IPS DF 6.9 (cell line): ENCODE data around the gene IL1RAPL2.

Source experiments
- DNase-seq: peaks from one replicate; pipeline ENCODE4 v3.0.0-alpha.2; 2013; ENCODE audit warnings: low read depth, low spot score
- H3K27ac ChIP-seq: one replicate; pipeline ENCODE4 v1.5.1; 2013; ENCODE audit warnings: low read length, control low read depth
- H3K27me3 ChIP-seq: 2 replicates; pipeline ENCODE4 v1.6.1; 2013; ENCODE audit warnings: mild to moderate bottlenecking, low read length; ENCODE audit not compliant: control insufficient read depth, insufficient read depth
- H3K36me3 ChIP-seq: 2 replicates; pipeline ENCODE4 v1.6.1; 2013; ENCODE audit warnings: low read length; ENCODE audit not compliant: control insufficient read depth, insufficient read depth
- H3K4me1 ChIP-seq: 2 replicates; pipeline ENCODE4 v1.6.1; 2013; ENCODE audit warnings: low read length; ENCODE audit not compliant: control insufficient read depth, insufficient read depth
- H3K4me3 ChIP-seq: 2 replicates; pipeline ENCODE4 v1.5.1; 2013; ENCODE audit warnings: mild to moderate bottlenecking, low read length
- H3K9me3 ChIP-seq: 2 replicates; pipeline ENCODE4 v1.6.1; 2013; ENCODE audit warnings: low read length, inconsistent platforms; ENCODE audit not compliant: control insufficient read depth, insufficient read depth
- WGBS: extraction: QIAGEN DNeasy Blood & Tissue Kit; methylation state at CpG from one replicate; pipeline ENCODE4 v1.1.7; 2013; ENCODE audit warnings: mixed read lengths, missing lambda C conversion rate; ENCODE audit not compliant: insufficient read length, insufficient coverage; 5-methylcytosine and 5-hydroxymethylcytosine counted together

The IL1RAPL2 gene

GRCh38 chrX:105121186-105121585 lies 555.2 kb downstream of the IL1RAPL2 start:
- WGBS: no CpG with 5 or more reads among the region's 2 CpGs
- Histone ChIP-seq H3K27me3 (no peaks in the 10 kb centered on the region), H3K9me3 (no peaks in the 10 kb centered on the region), H3K36me3 (no peaks in the 10 kb centered on the region), H3K4me1 (no peaks in the 10 kb centered on the region), H3K27ac (no peak overlapping the region), H3K4me3 (no peak overlapping the region)
- DNase-seq: no peak

GRCh38 chrX:105126201-105126600 lies 560.2 kb downstream of the IL1RAPL2 start:
- DNase-seq: no peak
- Histone ChIP-seq H3K4me1 (no peaks in the 10 kb centered on the region), H3K4me3 (no peak overlapping the region), H3K9me3 (no peaks in the 10 kb centered on the region), H3K36me3 (no peaks in the 10 kb centered on the region), H3K27me3 (no peaks in the 10 kb centered on the region), H3K27ac (no peak overlapping the region)

DNA sequence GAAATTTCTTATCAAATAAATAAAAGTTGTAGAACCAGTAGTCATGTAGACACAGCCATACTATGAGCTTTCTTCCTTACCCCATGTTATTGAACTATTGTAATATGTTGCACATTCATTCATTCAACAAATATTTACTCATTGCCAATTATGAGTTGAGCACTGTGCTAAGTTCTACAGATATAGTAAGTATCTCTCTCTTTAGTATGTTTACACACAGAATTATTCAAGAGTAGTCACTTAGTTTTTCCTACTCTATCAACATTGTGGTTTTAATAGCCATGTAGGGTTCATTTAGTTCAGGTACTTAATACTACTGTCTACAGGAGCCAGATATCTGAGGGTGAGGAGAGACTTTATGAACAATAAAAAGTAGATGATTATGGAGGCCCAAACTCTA lies 568.3 kb downstream of the IL1RAPL2 start:
- DNase-seq: no peak
- H3K36me3 ChIP-seq: no peaks in the 10 kb centered on the region

GRCh38 chrX:105136786-105137185 lies 570.8 kb downstream of the IL1RAPL2 start:
- DNase-seq: no peak
- Histone ChIP-seq H3K36me3 (no peaks in the 10 kb centered on the region), H3K4me1 (no peaks in the 10 kb centered on the region), H3K27ac (no peak overlapping the region), H3K4me3 (no peak overlapping the region), H3K27me3 (no peaks in the 10 kb centered on the region), H3K9me3 (no peaks in the 10 kb centered on the region)

More for the DNA sequence above, 568.3 kb downstream of the IL1RAPL2 start:
- Histone ChIP-seq H3K27me3 (no peaks in the 10 kb centered on the region), H3K4me1 (no peaks in the 10 kb centered on the region), H3K9me3 (no peaks in the 10 kb centered on the region), H3K4me3 (no peak overlapping the region), H3K27ac (no peak overlapping the region)

- H3K4me3 ChIP-seq: no peak overlapping the region
- DNase-seq: no peak
- no peaks in the 10 kb centered on the region for H3K9me3 ChIP-seq
- WGBS: no CpG with 5 or more reads among the region's 1 CpG
- H3K27me3 ChIP-seq: no peaks in the 10 kb centered on the region
- no peaks in the 10 kb centered on the region for H3K4me1 ChIP-seq
- no peak overlapping the region for H3K27ac ChIP-seq
- H3K36me3 ChIP-seq: no peaks in the 10 kb centered on the region
These were observed 584.0 kb downstream of the IL1RAPL2 start for GRCh38 chrX:105150036-105150435.

- Histone ChIP-seq H3K27ac (no peak overlapping the region), H3K36me3 (no peaks in the 10 kb centered on the region), H3K4me1 (no peaks in the 10 kb centered on the region), H3K27me3 (no peaks in the 10 kb centered on the region), H3K4me3 (no peak overlapping the region), H3K9me3 (no peaks in the 10 kb centered on the region)
- DNase-seq: no peak
- WGBS: no CpG with 5 or more reads among the region's 4 CpGs
These were observed 584.6 kb downstream of the IL1RAPL2 start for GRCh38 chrX:105150557-105150956.

GRCh38 chrX:105167233-105167632 lies 601.2 kb downstream of the IL1RAPL2 start:
- no peak overlapping the region for H3K27ac ChIP-seq
- no peaks in the 10 kb centered on the region for H3K36me3 ChIP-seq
- WGBS: no CpG with 5 or more reads among the region's 3 CpGs
- no peaks in the 10 kb centered on the region for H3K9me3 ChIP-seq
- H3K4me3 ChIP-seq: no peak overlapping the region
- H3K4me1 ChIP-seq: no peaks in the 10 kb centered on the region
- no peaks in the 10 kb centered on the region for H3K27me3 ChIP-seq
- no peak for DNase-seq

- H3K36me3 ChIP-seq: no peaks in the 10 kb centered on the region
- no peak overlapping the region for H3K4me3 ChIP-seq
- WGBS: no CpG with 5 or more reads among the region's 2 CpGs
- H3K4me1 ChIP-seq: no peaks in the 10 kb centered on the region
- H3K9me3 ChIP-seq: no peaks in the 10 kb centered on the region
- DNase-seq: no peak
- H3K27ac ChIP-seq: no peak overlapping the region
- no peaks in the 10 kb centered on the region for H3K27me3 ChIP-seq
These were observed 602.6 kb downstream of the IL1RAPL2 start for GRCh38 chrX:105168577-105168976.

DNA sequence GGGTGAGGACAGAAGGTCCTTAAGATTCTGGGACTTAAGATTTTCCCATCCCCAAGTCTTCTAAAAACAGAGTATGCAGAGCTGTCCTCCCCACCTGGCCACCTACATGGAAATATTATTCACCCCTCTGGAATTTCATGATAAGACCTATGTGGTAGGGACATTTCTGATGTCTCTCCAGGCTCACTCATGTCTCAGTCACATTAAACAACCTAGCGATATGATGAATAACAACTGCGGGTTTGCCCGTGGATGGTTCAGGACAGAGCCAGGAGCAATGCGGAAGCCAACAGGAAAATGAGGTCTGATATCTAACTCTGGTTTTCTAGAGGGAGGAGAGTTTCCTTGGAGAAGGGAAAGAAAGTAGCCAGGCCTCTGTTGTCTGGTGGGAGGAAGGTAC lies 607.1 kb downstream of the IL1RAPL2 start:
- Histone ChIP-seq H3K9me3 (no peaks in the 10 kb centered on the region), H3K36me3 (no peaks in the 10 kb centered on the region), H3K27me3 (no peaks in the 10 kb centered on the region), H3K4me1 (no peaks in the 10 kb centered on the region), H3K4me3 (no peak overlapping the region), H3K27ac (no peak overlapping the region)
- WGBS: no CpG with 5 or more reads among the region's 4 CpGs
- DNase-seq: no peak

DNA sequence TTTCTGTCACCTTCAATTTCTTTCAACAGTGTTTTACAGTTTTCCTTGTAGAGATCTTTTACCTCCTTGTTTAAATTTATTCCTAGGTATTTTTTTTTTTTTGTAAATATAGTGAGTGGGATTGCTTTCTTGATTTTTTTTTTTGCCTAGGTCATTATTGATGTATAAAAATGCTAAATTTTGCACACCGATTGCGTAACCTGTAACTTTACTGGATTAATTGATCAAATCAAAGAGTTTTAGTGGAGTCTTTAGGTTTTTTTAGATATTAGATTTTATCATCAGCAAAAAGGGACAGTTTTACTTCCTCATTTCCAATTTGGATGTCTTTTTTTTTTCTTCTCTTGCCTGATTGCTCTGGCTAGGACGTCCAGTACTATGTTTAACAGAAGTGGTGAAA lies 613.6 kb downstream of the IL1RAPL2 start:
- no peaks in the 10 kb centered on the region for H3K36me3 ChIP-seq
- H3K4me1 ChIP-seq: no peaks in the 10 kb centered on the region; the same call in 1 of the 2 replicates
- WGBS: no CpG with 5 or more reads among the region's 3 CpGs
- H3K4me3 ChIP-seq: no peak overlapping the region
- no peak overlapping the region for H3K27ac ChIP-seq
- DNase-seq: no peak
- no peaks in the 10 kb centered on the region for H3K27me3 ChIP-seq
- H3K9me3 ChIP-seq: no peaks in the 10 kb centered on the region

- no peak for DNase-seq
- Histone ChIP-seq H3K27ac (no peak overlapping the region), H3K36me3 (no peaks in the 10 kb centered on the region), H3K4me1 (no peaks in the 10 kb centered on the region), H3K27me3 (no peaks in the 10 kb centered on the region), H3K4me3 (no peak overlapping the region), H3K9me3 (no peaks in the 10 kb centered on the region)
- WGBS: no CpG with 5 or more reads among the region's 8 CpGs
These were observed 623.1 kb downstream of the IL1RAPL2 start for GRCh38 chrX:105189093-105189492.
